ENCODE results near the gene DGCR2.

- TF ChIP-seq POLR2A (IDR thresholded peaks at IDR 0.05; ENCODE audit: low read length) (no peak), GATA1 (IDR thresholded peaks at IDR 0.05; ENCODE audit: low read depth, low read length) (no peak)
Observed at GRCh38 chr22:19061471-19062138, 60.6 kb downstream of the DGCR2 start.

Measured in erythroblast (primary cell).